Body of pancreas (tissue), 4 donors: Measurements from ENCODE around the gene MEIS3. TPM values are rescaled to one million over a fixed set of nuclear protein-coding genes. Genes with fewer than 3 reads are reported as not detected.

Experiments used
- ATAC-seq: fragments of 150-250 bp; one replicate; pipeline ENCODE4 v1.9.1; 2016
- DNase-seq, 4 donors: peaks; one replicate each; pipeline ENCODE4 v3.0.0-alpha.2; 2019
- H3K27ac ChIP-seq, 4 donors: fragments of 200-600 bp; sonication (generic); 1 replicate in 3 of 4; 2 replicates in 1 of 4; pipeline versions ENCODE4 v1.5.1 to v1.6.1; 2016 to 2019; ENCODE audit warnings: mild to moderate bottlenecking in 1 of 4, mixed read lengths in 1 of 4, moderate library complexity in 1 of 4
- H3K27me3 ChIP-seq, 2 donors: fragments of 200-600 bp; sonication (generic); one replicate each; pipeline ENCODE4 v1.6.0; 2016; ENCODE audit warnings: mild to moderate bottlenecking in 1 of 2
- H3K36me3 ChIP-seq, 2 donors: fragments of 200-600 bp; sonication (generic); replicated peaks in 1 of 2; 2 replicates each; pipeline ENCODE4 v1.5.1; 2016; ENCODE audit warnings: low read depth in 2 of 2; ENCODE audit not compliant: insufficient read depth in 1 of 2
- H3K4me1 ChIP-seq: fragments of 200-600 bp; sonication (generic); one replicate; pipeline ENCODE4 v1.6.0; 2016
- H3K4me3 ChIP-seq, 2 donors: fragments of 200-600 bp; sonication (generic); 1 replicate in 1 of 2; 2 replicates in 1 of 2; pipeline ENCODE4 v1.5.1; 2016 to 2019
- H3K9me3 ChIP-seq, 3 donors: fragments of 200-600 bp; sonication (generic); 1 replicate in 2 of 3; 2 replicates in 1 of 3; pipeline ENCODE4 v1.5.1; 2016
- CTCF ChIP-seq, 7 experiments: fragments of 450-650 bp in 4 of 7; fragments of 200-600 bp in 3 of 7; sonication (generic) in 3 of 7; IDR thresholded peaks; one replicate each; pipeline ENCODE4 v1.5.1; 2016 to 2019; ENCODE audit warnings: antibody characterized with exemption in 7 of 7
- POLR2A ChIP-seq, 3 donors: fragments of 450-650 bp; IDR thresholded peaks; one replicate each; pipeline ENCODE4 v1.6.1; 2016; ENCODE audit warnings: antibody characterized with exemption in 3 of 3, mild to moderate bottlenecking in 2 of 3
- WGBS, 2 donors: methylation state at CpG; one replicate each; pipeline ENCODE4 v1.1.5; 2017; 5-methylcytosine and 5-hydroxymethylcytosine counted together
- intact Hi-C: fragments of 100-400 bp; cut with DNase I; formaldehyde crosslinking; loops from one replicate; pipeline ENCODE4 v1.15.1; 2023
- total RNA-seq, 2 donors: library from RNA; depleted of rRNA; stranded (reverse); fragments of >200 nt; gene quantifications; one replicate each; pipeline ENCODE4 v1.1.0, GENCODE V29; 2016

The MEIS3 gene
- total RNA-seq, 2 donors from 2014 or later = 1.3 to 2.3 TPM

GRCh38 chr19:47436712-47437401, 17.5 kb upstream of the MEIS3 start:
- peak; percentile 94 for ATAC-seq
- peak; percentile 83 to 91 (median 88) for DNase-seq
- Histone ChIP-seq H3K27me3 (no peaks in the 10 kb centered on the region), H3K36me3 (no peaks in the 10 kb centered on the region), H3K4me3 (no peak overlapping the region), H3K4me1 (no peaks in the 10 kb centered on the region), H3K9me3 (no peaks in the 10 kb centered on the region), H3K27ac (no peak overlapping the region)
- peak; percentile 75 to 95 (median 90) for TF ChIP-seq CTCF (IDR thresholded peaks at IDR 0.05)
- TF ChIP-seq POLR2A (IDR thresholded peaks at IDR 0.05) = no peak
- 24 to 38% methylated on average over 13 to 17 of the region's 17 CpGs for WGBS, 2 donors
- intact Hi-C loops = loop anchor here (5.0 kb wide), 2 partner anchors 80 to 265 kb away; partner anchors contain the start of gene NAPA

GRCh38 chr19:47435883-47436417, 16.6 kb upstream of the MEIS3 start:
- no peak overlapping the region for H3K27ac ChIP-seq
- ATAC-seq = no peak
- H3K27me3 ChIP-seq = no peaks in the 10 kb centered on the region
- intact Hi-C loops = loop anchor here (5.0 kb wide), 2 partner anchors 81 to 266 kb away; partner anchors contain the start of gene NAPA
- no peak for TF ChIP-seq POLR2A (IDR thresholded peaks at IDR 0.05)
- no peak for TF ChIP-seq CTCF (IDR thresholded peaks at IDR 0.05)
- H3K36me3 ChIP-seq = no peaks in the 10 kb centered on the region
- H3K4me3 ChIP-seq = no peak overlapping the region
- no peaks in the 10 kb centered on the region for H3K4me1 ChIP-seq
- 66 to 74% methylated on average over 6 of the region's 6 CpGs for WGBS, 2 donors
- no peak for DNase-seq
- no peaks in the 10 kb centered on the region for H3K9me3 ChIP-seq

GRCh38 chr19:47435196-47435595, 15.9 kb upstream of the MEIS3 start:
- ATAC-seq = no peak
- no peaks in the 10 kb centered on the region for H3K9me3 ChIP-seq
- WGBS, 2 donors = 56 to 62% methylated on average over 16 of the region's 16 CpGs
- H3K4me1 ChIP-seq = peaks cover 3% of the 10 kb centered on the region
- no peaks in the 10 kb centered on the region for H3K27me3 ChIP-seq
- TF ChIP-seq POLR2A (IDR thresholded peaks at IDR 0.05) = no peak
- TF ChIP-seq CTCF (IDR thresholded peaks at IDR 0.05) = no peak
- no peaks in the 10 kb centered on the region for H3K36me3 ChIP-seq
- no peak for DNase-seq
- intact Hi-C loops = loop anchor here (5.0 kb wide), 2 partner anchors 82 to 267 kb away; partner anchors contain the start of gene NAPA
- H3K27ac ChIP-seq = no peak overlapping the region
- no peak overlapping the region for H3K4me3 ChIP-seq

GRCh38 chr19:47434088-47434487, 14.8 kb upstream of the MEIS3 start:
- intact Hi-C loops = no loop called here
- 70 to 87% methylated on average over 7 of the region's 7 CpGs for WGBS, 2 donors
- Histone ChIP-seq H3K27ac (no peak overlapping the region), H3K4me3 (no peak overlapping the region), H3K4me1 (peaks cover 9% of the 10 kb centered on the region), H3K36me3 (no peaks in the 10 kb centered on the region), H3K27me3 (peaks cover 0 to 9% of the 10 kb centered on the region in 2 donors), H3K9me3 (no peaks in the 10 kb centered on the region)
- DNase-seq = no peak
- no peak for ATAC-seq
- no peak for TF ChIP-seq POLR2A (IDR thresholded peaks at IDR 0.05)
- no peak for TF ChIP-seq CTCF (IDR thresholded peaks at IDR 0.05)
